Brain microvascular endothelial cell (primary cell): ENCODE measurements around the gene C21orf91.

Source experiments
- DNase-seq: peaks from one replicate; pipeline ENCODE4 v3.0.0-alpha.2; 2020
- H3K27ac ChIP-seq: fragments of 250-450 bp; sonication (Bioruptor Pico); 2 replicates; pipeline ENCODE4 v1.5.1; 2020; ENCODE audit warnings: mild to moderate bottlenecking, moderate library complexity
- H3K27me3 ChIP-seq: fragments of 250-450 bp; sonication (Bioruptor Pico); replicated peaks from 2 replicates; pipeline ENCODE4 v1.5.1; 2020; ENCODE audit warnings: mild to moderate bottlenecking
- H3K36me3 ChIP-seq: fragments of 250-450 bp; sonication (Bioruptor Pico); replicated peaks from 2 replicates; pipeline ENCODE4 v1.5.1; 2020; ENCODE audit warnings: mild to moderate bottlenecking
- H3K4me3 ChIP-seq: 2 replicates; pipeline ENCODE4 v1.5.1; 2011; ENCODE audit warnings: low read depth, mild to moderate bottlenecking, control low read depth, low read length, moderate library complexity
- in situ Hi-C: cut with HindIII; loops from 2 replicates; pipeline ENCODE4 v1.10.0; 2017; ENCODE audit warnings: low sequenced_read_pairs, low pct_ligation_motif_present
- TF ChIP-seq, protein P1 (sequence below): IDR thresholded peaks from 2 replicates; pipeline ENCODE4 v1.5.1; 2011; ENCODE audit warnings: low read depth, mild to moderate bottlenecking, moderate library complexity, low read length, control low read depth, inconsistent platforms; ENCODE audit errors: missing control alignments

C21orf91 gene

DNA sequence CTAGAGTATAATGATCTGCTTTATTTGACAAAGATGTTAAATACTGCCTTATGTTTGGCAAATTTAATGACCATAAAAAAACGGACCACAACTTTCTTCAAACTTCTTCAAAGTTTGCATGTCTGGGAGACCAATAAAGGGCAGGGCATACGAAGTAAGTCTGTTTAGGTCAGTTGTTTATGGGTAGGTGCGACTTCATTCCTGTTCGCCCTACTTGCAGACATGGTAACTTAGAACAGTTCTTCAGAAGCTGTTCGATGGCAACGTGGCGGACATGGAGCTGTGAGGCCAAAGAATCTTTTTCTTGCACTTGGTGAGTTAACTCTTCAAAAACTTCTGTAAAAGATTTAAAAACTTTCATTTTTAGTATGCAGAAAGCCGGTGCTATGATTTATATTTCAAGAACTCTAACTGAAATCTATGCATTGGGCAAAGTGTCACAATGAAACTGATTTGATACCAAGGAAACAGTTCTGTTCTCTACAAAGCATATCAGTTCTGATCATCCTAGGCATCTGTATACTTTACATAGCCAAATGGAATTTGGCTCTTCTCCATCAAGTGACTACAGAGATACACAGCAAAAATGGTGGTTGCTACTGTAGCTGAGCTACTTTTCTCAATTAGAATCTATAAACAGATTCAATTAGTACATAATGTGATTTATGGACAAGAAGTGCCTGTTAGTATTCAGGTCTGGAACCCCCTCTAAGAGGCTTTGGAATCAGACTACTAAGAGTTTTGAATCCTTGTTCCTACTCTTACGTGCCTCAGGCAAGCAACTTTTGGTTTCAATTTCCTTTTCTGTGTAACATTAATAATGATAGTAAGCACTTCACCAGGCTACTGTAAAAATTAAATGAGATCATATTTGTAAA is 25.7 kb downstream of the C21orf91 start:
- peak; percentile 4 for DNase-seq
- Histone ChIP-seq H3K4me3 (no peak overlapping the region), H3K36me3 (no peaks in the 10 kb centered on the region), H3K27ac (no peak overlapping the region), H3K27me3 (no peaks in the 10 kb centered on the region)
- in situ Hi-C loops: no loop called here
- TF ChIP-seq, protein P1, sequence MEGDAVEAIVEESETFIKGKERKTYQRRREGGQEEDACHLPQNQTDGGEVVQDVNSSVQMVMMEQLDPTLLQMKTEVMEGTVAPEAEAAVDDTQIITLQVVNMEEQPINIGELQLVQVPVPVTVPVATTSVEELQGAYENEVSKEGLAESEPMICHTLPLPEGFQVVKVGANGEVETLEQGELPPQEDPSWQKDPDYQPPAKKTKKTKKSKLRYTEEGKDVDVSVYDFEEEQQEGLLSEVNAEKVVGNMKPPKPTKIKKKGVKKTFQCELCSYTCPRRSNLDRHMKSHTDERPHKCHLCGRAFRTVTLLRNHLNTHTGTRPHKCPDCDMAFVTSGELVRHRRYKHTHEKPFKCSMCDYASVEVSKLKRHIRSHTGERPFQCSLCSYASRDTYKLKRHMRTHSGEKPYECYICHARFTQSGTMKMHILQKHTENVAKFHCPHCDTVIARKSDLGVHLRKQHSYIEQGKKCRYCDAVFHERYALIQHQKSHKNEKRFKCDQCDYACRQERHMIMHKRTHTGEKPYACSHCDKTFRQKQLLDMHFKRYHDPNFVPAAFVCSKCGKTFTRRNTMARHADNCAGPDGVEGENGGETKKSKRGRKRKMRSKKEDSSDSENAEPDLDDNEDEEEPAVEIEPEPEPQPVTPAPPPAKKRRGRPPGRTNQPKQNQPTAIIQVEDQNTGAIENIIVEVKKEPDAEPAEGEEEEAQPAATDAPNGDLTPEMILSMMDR: no peak

DNA sequence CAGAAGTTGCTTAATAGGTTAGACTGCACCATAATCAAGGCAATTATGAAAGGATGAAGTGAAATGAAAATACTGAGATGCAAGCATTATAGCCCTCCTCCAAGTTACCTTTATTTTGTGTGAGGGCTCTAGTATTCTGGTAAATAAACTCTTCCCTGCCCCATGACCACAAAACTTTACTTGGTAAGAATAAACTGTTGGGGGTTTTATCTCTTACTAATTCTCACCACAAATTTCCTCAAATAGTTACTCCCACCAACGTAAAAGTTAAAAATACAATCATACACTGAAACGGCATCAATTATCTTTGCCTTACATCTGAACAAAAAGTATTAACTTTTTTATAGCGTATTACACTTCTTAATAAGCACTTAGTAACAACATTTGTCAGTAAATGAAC is 29.5 kb downstream of the C21orf91 start:
- DNase-seq: no peak
- no peaks in the 10 kb centered on the region for H3K27me3 ChIP-seq
- H3K36me3 ChIP-seq: no peaks in the 10 kb centered on the region
- no peak overlapping the region for H3K4me3 ChIP-seq
- H3K27ac ChIP-seq: no peak overlapping the region
- TF ChIP-seq, protein P1: no peak
- in situ Hi-C loops: no loop called here

DNA sequence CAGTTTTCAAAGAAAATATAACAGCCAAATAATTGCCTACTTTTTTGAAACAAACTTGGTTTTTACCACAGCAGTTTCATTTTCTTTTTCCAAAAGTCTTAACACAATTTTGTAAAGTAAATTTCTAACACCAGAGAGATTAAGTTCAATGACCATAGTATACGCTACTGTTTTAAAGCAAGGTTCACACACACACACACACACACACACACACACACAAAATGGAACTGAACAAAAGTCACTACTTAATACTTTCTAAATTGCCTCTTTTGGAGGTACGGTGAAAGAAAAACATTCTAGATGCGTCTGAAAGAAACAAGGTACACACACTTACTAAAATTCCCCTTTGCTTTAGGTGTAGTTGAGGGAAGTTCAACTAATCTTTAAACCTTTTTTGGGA is 30.1 kb downstream of the C21orf91 start:
- Histone ChIP-seq H3K27ac (no peak overlapping the region), H3K4me3 (no peak overlapping the region), H3K36me3 (no peaks in the 10 kb centered on the region), H3K27me3 (no peaks in the 10 kb centered on the region)
- in situ Hi-C loops: no loop called here
- no peak for DNase-seq
- TF ChIP-seq, protein P1: no peak

DNA sequence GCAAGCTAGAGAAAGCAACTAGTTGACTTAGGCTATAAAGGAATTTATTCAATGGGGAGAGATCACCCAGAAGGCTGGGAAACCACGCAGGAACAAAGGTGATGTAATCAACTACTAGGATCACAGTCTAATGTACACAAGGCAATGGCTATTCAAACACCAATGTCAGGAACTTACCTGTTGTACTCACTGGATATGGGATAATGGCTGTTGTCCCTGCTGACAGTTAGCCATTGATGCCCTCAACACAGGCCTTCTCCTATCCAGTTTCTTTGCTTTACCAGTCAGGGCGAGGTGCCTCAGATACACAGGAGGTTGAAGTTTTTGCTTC is 32.3 kb downstream of the C21orf91 start:
- in situ Hi-C loops: no loop called here
- TF ChIP-seq, protein P1: no peak
- Histone ChIP-seq H3K27ac (no peak overlapping the region), H3K27me3 (no peaks in the 10 kb centered on the region), H3K4me3 (no peak overlapping the region), H3K36me3 (no peaks in the 10 kb centered on the region)
- DNase-seq: no peak

DNA sequence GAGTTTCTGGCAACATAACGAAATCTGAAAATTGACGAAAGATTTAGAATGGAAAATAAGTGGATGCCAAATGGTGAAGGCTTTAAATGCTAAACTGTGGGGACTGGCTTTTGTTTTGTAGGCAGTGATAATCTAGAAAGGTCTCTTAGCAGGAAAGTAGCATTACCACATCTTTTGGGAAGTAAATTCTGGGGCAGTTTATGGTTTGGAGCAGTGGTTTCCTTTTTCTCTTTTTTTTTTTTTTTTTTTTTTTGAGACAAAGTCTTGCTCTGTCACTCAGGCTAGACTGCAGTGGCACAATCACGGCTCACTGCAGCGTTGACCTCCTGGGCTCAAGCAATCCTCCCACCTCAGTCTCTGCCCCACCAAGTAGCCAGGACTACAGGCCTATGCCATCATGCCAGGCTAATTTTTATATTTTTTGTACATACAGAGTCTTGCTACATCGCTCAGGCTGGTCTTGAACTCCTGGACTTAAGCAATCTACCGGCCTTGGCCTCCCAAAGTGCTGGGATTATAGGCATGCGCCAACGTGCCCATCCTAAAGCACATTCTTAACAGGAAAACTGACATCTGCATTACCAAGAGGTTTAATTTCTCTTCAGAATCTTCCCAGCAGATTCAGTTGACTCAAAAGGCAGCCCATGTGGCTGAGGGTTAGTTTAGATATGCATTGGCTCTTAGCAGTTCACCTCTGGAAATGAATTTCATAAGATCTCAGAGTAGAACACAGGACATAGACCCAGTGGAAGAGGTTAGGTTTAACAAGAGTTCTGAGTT is 32.9 kb downstream of the C21orf91 start:
- no peaks in the 10 kb centered on the region for H3K27me3 ChIP-seq
- no peaks in the 10 kb centered on the region for H3K36me3 ChIP-seq
- no peak overlapping the region for H3K4me3 ChIP-seq
- no peak for DNase-seq
- TF ChIP-seq, protein P1: no peak
- no peak overlapping the region for H3K27ac ChIP-seq
- in situ Hi-C loops: no loop called here
